BJ (cell line): Measurements from ENCODE around the gene CINP. TPM values are rescaled to one million over a fixed set of nuclear protein-coding genes. Genes with fewer than 3 reads are reported as not detected.
"Not testable (repeated sequence)": the region's sequence is repeated elsewhere in the genome, so short reads cannot be mapped to it uniquely, and the experiment has no call there.

ENCODE experiments used
- CTCF ChIA-PET: fragments of 350-600 bp; formaldehyde crosslinking; extraction: SDS; loops from one replicate; lab custom pipeline; 2021; ENCODE audit warnings: antibody characterized with exemption, inconsistent platforms; lab: Yijun Ruan, JAX
- POLR2A ChIA-PET: fragments of 300-600 bp; sonication (Branson Sonifier 250); formaldehyde crosslinking; extraction: SDS; loops from one replicate; lab custom pipeline; 2021; ENCODE audit warnings: antibody characterized with exemption; lab: Charles Lee
- DNase-seq: peaks from one replicate; pipeline ENCODE4 v3.0.0-alpha.2; 2011; ENCODE audit warnings: low read depth
- H3K27me3 ChIP-seq: 2 replicates; pipeline ENCODE4 v1.6.0; 2011; ENCODE audit warnings: low read length; ENCODE audit not compliant: control insufficient read depth, insufficient read depth
- H3K36me3 ChIP-seq: 2 replicates; pipeline ENCODE4 v1.5.1; 2011; ENCODE audit warnings: low read length; ENCODE audit not compliant: control insufficient read depth, insufficient read depth
- H3K4me3 ChIP-seq: 2 replicates; pipeline ENCODE4 v1.5.1; 2011; ENCODE audit warnings: low read depth, mild to moderate bottlenecking, control low read depth, low read length
- polyA plus RNA-seq: library from polyadenylated mRNA; depleted of rRNA; stranded (reverse); fragments of >200 nt; gene quantifications from 2 replicates; pipeline ENCODE4 v1.2.3, GENCODE V29; 2011
- TF ChIP-seq, protein P1 (sequence below): IDR thresholded peaks from 2 replicates; pipeline ENCODE4 v1.5.1; 2011; ENCODE audit warnings: low read depth, mild to moderate bottlenecking, control low read depth, inconsistent platforms, low read length, moderate library complexity; ENCODE audit not compliant: insufficient read depth

CINP gene
- polyA plus RNA-seq, 1 experiment: 49.1 TPM

DNA sequence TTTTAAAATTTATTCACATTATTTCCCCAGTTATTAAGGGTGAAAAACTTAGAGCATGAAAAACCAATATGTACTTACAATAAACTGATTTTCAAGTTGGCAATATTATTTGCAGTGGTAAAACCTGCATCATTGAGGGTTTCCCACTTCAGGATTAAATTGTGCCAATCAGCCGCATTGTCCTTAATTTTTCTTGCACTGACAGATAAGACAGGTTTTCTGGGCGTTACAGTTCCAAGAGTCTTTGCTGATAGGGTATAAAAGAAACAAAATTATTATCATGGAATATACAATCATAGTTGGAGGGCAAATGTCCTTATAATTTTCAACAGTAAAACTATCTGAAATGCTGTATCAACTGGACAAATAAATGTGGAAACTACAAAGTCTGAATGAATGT lies 3.3 kb downstream of the CINP start:
- H3K36me3 ChIP-seq: peaks cover 7% of the 10 kb centered on the region
- no peak overlapping the region for H3K4me3 ChIP-seq
- CTCF ChIA-PET: interaction anchor here (1.3 kb wide), 1 partner anchor 45 kb away, joined by 3 read pairs; no protein-coding TSS in a partner anchor
- H3K27me3 ChIP-seq: no peaks in the 10 kb centered on the region
- TF ChIP-seq, protein P1, sequence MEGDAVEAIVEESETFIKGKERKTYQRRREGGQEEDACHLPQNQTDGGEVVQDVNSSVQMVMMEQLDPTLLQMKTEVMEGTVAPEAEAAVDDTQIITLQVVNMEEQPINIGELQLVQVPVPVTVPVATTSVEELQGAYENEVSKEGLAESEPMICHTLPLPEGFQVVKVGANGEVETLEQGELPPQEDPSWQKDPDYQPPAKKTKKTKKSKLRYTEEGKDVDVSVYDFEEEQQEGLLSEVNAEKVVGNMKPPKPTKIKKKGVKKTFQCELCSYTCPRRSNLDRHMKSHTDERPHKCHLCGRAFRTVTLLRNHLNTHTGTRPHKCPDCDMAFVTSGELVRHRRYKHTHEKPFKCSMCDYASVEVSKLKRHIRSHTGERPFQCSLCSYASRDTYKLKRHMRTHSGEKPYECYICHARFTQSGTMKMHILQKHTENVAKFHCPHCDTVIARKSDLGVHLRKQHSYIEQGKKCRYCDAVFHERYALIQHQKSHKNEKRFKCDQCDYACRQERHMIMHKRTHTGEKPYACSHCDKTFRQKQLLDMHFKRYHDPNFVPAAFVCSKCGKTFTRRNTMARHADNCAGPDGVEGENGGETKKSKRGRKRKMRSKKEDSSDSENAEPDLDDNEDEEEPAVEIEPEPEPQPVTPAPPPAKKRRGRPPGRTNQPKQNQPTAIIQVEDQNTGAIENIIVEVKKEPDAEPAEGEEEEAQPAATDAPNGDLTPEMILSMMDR: no peak
- DNase-seq: no peak
- POLR2A ChIA-PET: no interaction called here

DNA sequence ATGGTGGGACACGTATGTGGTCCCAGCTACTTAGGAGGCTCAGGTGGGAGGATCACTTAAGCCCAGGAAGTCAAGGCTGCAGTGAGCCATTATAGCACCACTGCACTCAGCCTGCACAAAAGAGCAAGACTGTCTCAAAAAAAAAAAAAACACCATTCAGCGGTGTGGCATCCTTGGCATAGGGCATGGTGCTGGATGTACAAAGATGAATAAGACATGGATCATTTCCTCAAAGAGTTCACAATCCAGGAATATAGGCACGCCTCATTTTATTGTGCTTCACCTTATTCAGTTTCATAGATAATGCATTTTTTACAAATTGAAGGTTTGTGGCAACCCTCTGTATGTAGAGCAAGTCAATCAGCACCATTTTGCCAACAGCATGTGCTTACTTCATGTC lies 6.4 kb downstream of the CINP start:
- no peak overlapping the region for H3K4me3 ChIP-seq
- TF ChIP-seq, protein P1: no peak
- peaks cover 8% of the 10 kb centered on the region for H3K36me3 ChIP-seq
- POLR2A ChIA-PET: no interaction called here
- no peaks in the 10 kb centered on the region for H3K27me3 ChIP-seq
- no peak for DNase-seq
- CTCF ChIA-PET: interaction anchor here (1.6 kb wide), 1 partner anchor 34 kb away, joined by 5 read pairs; no protein-coding TSS in a partner anchor

DNA sequence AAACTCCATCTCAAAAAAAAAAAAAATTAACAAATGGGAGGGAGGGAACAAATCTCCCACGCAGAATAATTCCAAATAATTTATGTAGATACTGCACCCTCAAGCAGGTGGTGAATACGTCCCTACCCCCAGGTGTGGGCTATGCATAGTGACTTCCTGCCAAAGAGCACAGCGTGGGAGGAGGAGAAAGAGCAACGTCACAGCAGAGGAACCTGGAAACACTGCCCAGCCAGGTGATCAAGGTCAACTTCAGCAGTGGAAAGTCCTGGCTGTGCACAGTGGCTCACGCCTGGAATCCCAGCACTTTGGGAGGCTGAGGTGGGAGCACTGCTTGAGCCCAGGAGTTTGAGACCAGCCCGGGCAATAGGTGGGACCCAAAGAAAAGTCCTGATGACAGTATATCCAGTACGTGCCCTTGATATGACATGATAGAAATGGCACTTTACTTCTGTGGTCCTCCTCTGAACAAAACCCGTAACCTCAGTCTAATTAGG lies 9.5 kb downstream of the CINP start:
- no peak for DNase-seq
- Histone ChIP-seq H3K36me3 (peaks cover 15% of the 10 kb centered on the region), H3K27me3 (no peaks in the 10 kb centered on the region), H3K4me3 (no peak overlapping the region)
- CTCF ChIA-PET: no interaction called here
- POLR2A ChIA-PET: no interaction called here
- TF ChIP-seq, protein P1: no peak

DNA sequence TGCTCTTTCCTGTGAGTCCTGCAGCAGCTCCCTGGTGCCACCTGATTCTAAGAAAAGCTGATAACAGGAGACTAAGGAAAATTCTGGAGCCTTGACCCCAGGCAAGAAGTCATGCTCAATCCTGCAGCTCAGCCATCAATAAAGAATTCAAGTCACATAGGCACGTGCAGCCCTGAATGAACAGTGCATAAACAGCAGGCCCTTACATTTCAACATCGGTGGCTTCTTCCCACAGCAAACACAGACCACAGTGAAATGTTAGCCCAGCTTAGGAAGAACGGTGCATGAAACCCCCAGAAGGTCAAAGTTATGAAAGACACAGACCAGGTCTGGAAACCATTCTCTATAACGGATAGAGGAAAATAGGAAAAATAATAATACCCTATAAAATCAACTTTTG lies 10.5 kb downstream of the CINP start:
- CTCF ChIA-PET: interaction anchor here (1.3 kb wide), 1 partner anchor 8 kb away, joined by 4 read pairs; no protein-coding TSS in a partner anchor

DNA sequence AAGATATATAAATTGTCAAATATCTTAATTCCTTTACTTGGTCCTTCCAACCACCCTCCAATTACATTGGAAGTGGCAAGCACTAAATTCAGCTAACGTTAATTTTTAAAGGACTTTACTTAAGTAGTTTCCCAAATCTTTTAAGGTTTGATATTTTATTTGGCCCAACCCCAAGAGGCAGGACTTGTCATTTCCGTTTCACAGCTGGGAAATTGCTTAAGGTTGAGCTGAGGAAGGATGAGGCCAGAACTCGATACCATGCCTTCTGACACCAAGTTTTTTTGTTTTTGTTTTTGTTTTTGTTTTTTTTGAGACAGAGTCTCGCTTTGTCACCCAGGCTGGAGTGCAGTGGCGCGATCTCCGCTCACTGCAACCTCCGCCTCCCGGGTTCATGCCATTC lies 11.1 kb downstream of the CINP start:
- POLR2A ChIA-PET, DNase-seq, H3K27me3 ChIP-seq, H3K4me3 ChIP-seq: not testable (repeated sequence)
- CTCF ChIA-PET: interaction anchor here (1.3 kb wide), 1 partner anchor 9 kb away, joined by 4 read pairs; no protein-coding TSS in a partner anchor
- H3K36me3 ChIP-seq: peaks cover 18% of the 10 kb centered on the region

More for the DNA sequence above, 10.5 kb downstream of the CINP start:
- Histone ChIP-seq H3K36me3 (peaks cover 15% of the 10 kb centered on the region), H3K27me3 (no peaks in the 10 kb centered on the region), H3K4me3 (no peak overlapping the region)
- TF ChIP-seq, protein P1: no peak
- POLR2A ChIA-PET: no interaction called here
- no peak for DNase-seq

DNA sequence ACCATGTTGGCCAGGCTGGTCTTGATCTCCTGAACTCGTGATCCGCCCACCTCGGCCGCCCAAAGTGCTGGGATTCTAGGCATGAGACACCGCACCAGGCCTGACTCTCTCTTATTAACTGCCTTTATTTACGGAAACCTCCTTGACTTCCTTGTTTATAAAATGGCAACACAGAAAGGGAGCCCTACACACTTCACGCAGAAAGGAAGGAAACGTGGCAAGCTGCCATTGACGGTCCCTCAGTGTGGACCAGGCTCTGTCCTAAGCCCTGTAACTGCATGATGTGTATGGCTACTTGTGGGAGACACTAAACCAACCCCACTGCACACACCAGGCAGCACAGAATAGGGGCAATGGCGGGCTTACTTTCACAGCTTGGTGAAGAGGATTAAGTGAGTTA lies 11.7 kb downstream of the CINP start:
- TF ChIP-seq, protein P1: no peak
- CTCF ChIA-PET: no interaction called here
- DNase-seq: no peak
- POLR2A ChIA-PET: no interaction called here
- Histone ChIP-seq H3K4me3 (no peak overlapping the region), H3K27me3 (no peaks in the 10 kb centered on the region), H3K36me3 (peaks cover 19% of the 10 kb centered on the region)
